Stimulated activated naive B cell treated with anti-CD40 and anti-IgM and Interleukin-4, amounts not matched to agents 10 μg/mL and 1 μg/mL and 100 μg/mL, for 72 hours (primary cell): ENCODE measurements around the gene ACSF3.

Experiments
- ATAC-seq, 2 donors: fragments of 150-1000 bp; cut with Tn5 transposase; replicated peaks; 2 replicates each; pipeline ENCODE4 v1.10.0; 2021; ENCODE audit warnings: moderate library complexity in 1 of 2
- DNase-seq: peaks from one replicate; pipeline ENCODE4 v3.0.0; 2021
- H3K27ac Mint-ChIP-seq: one replicate; pipeline ENCODE4 v1.8.0; 2022; ENCODE audit warnings: mild to moderate bottlenecking, mixed read lengths
- H3K27me3 Mint-ChIP-seq, 2 donors: one replicate each; pipeline ENCODE4 v1.8.0; 2022; ENCODE audit warnings: mixed read lengths in 2 of 2
- H3K36me3 Mint-ChIP-seq, 2 donors: one replicate each; pipeline ENCODE4 v1.8.0; 2022; ENCODE audit warnings: mixed read lengths in 2 of 2, mild to moderate bottlenecking in 1 of 2
- H3K4me1 Mint-ChIP-seq, 2 donors: one replicate each; pipeline ENCODE4 v1.8.0; 2022; ENCODE audit warnings: mixed read lengths in 2 of 2, mild to moderate bottlenecking in 1 of 2
- H3K4me3 Mint-ChIP-seq, 2 donors: one replicate each; pipeline ENCODE4 v1.8.0; 2022; ENCODE audit warnings: mild to moderate bottlenecking in 2 of 2, mixed read lengths in 2 of 2, moderate library complexity in 1 of 2
- H3K9me3 Mint-ChIP-seq, 2 donors: one replicate each; pipeline ENCODE4 v1.8.0; 2022; ENCODE audit warnings: mixed read lengths in 2 of 2, mild to moderate bottlenecking in 1 of 2

Gene ACSF3

GRCh38 chr16:89194340-89195311, 101.0 kb downstream of the ACSF3 start:
- no peak for ATAC-seq
- Mint-ChIP-seq H3K4me3 (no peak overlapping the region), H3K9me3 (no peaks in the 10 kb centered on the region), H3K27ac (no peak overlapping the region), H3K27me3 (peaks cover 20 to 44% of the 10 kb centered on the region in 2 donors), H3K4me1 (peaks cover 0 to 1% of the 10 kb centered on the region in 2 donors), H3K36me3 (no peaks in the 10 kb centered on the region)
- DNase-seq, result no peak

- Mint-ChIP-seq H3K27me3 (peaks cover 28 to 54% of the 10 kb centered on the region in 2 donors), H3K36me3 (no peaks in the 10 kb centered on the region), H3K4me3 (no peak overlapping the region), H3K9me3 (no peaks in the 10 kb centered on the region), H3K27ac (peak overlapping the region; percentile 37), H3K4me1 (peaks cover 6 to 10% of the 10 kb centered on the region in 2 donors)
- DNase-seq, result no peak
- no peak for ATAC-seq
Observed at GRCh38 chr16:89195521-89196171, 102.0 kb downstream of the ACSF3 start.

GRCh38 chr16:89197033-89197632, 103.5 kb downstream of the ACSF3 start:
- peaks cover 7 to 12% of the 10 kb centered on the region in 2 donors for H3K4me1 Mint-ChIP-seq
- H3K36me3 Mint-ChIP-seq, result no peaks in the 10 kb centered on the region
- no peak for ATAC-seq
- H3K9me3 Mint-ChIP-seq, result no peaks in the 10 kb centered on the region
- DNase-seq, result no peak
- H3K4me3 Mint-ChIP-seq, result no peak overlapping the region
- H3K27ac Mint-ChIP-seq, result no peak overlapping the region
- H3K27me3 Mint-ChIP-seq, result peaks cover 30 to 56% of the 10 kb centered on the region in 2 donors

- Mint-ChIP-seq H3K36me3 (peaks cover 0 to 2% of the 10 kb centered on the region in 2 donors), H3K27ac (peak overlapping the region; percentile 22), H3K27me3 (peaks cover 35 to 63% of the 10 kb centered on the region in 2 donors), H3K4me1 (peaks cover 7 to 14% of the 10 kb centered on the region in 2 donors), H3K4me3 (no peak overlapping the region), H3K9me3 (peaks cover 0 to 2% of the 10 kb centered on the region in 2 donors)
- DNase-seq, result no peak
- ATAC-seq, result no peak
Observed at GRCh38 chr16:89197633-89198416, 104.2 kb downstream of the ACSF3 start.

GRCh38 chr16:89198417-89199240, 105.0 kb downstream of the ACSF3 start:
- no peak for DNase-seq
- Mint-ChIP-seq H3K27me3 (peaks cover 43 to 71% of the 10 kb centered on the region in 2 donors), H3K36me3 (peaks cover 0 to 2% of the 10 kb centered on the region in 2 donors), H3K9me3 (peaks cover 0 to 5% of the 10 kb centered on the region in 2 donors), H3K27ac (no peak overlapping the region), H3K4me1 (peaks cover 6 to 19% of the 10 kb centered on the region in 2 donors), H3K4me3 (no peak overlapping the region)
- no peak for ATAC-seq

- Mint-ChIP-seq H3K4me3 (no peak overlapping the region), H3K4me1 (peaks cover 6 to 19% of the 10 kb centered on the region in 2 donors), H3K9me3 (peaks cover 0 to 5% of the 10 kb centered on the region in 2 donors), H3K27ac (no peak overlapping the region), H3K36me3 (peaks cover 0 to 2% of the 10 kb centered on the region in 2 donors), H3K27me3 (peaks cover 50 to 69% of the 10 kb centered on the region in 2 donors)
- DNase-seq (no peak), ATAC-seq (no peak)
Observed at GRCh38 chr16:89199241-89200123, 105.8 kb downstream of the ACSF3 start.

GRCh38 chr16:89200124-89200849, 106.6 kb downstream of the ACSF3 start, which contains the start of gene SLC22A31:
Gene SLC22A31 (minus strand): TSS chr16:89200537. CDS start chr16:89200501, 36 bp downstream.
- Mint-ChIP-seq H3K4me3 (peak within 1 kb of the TSS; percentile 50 to 53), H3K27ac (no peak within 1 kb of the TSS)
- peak in 1 of 2 donors; percentile 10 for ATAC-seq

GRCh38 chr16:89200850-89201411, 107.3 kb downstream of the ACSF3 start:
- H3K36me3 Mint-ChIP-seq, result peaks cover 0 to 2% of the 10 kb centered on the region in 2 donors
- H3K27me3 Mint-ChIP-seq, result peaks cover 56 to 69% of the 10 kb centered on the region in 2 donors
- H3K4me1 Mint-ChIP-seq, result peaks cover 6 to 19% of the 10 kb centered on the region in 2 donors
- ATAC-seq (peak; percentile 25 to 34), DNase-seq (no peak)
- H3K4me3 Mint-ChIP-seq, result peak overlapping the region; percentile 50 to 53
- peaks cover 0 to 5% of the 10 kb centered on the region in 2 donors for H3K9me3 Mint-ChIP-seq
- no peak overlapping the region for H3K27ac Mint-ChIP-seq

More at GRCh38 chr16:89200124-89200849, 106.6 kb downstream of the ACSF3 start, which contains the start of gene SLC22A31:
- peaks cover 0 to 5% of the 10 kb centered on the region in 2 donors for H3K9me3 Mint-ChIP-seq
- H3K36me3 Mint-ChIP-seq, result peaks cover 0 to 2% of the 10 kb centered on the region in 2 donors
- peaks cover 6 to 19% of the 10 kb centered on the region in 2 donors for H3K4me1 Mint-ChIP-seq
- no peak for DNase-seq
- H3K27me3 Mint-ChIP-seq, result peaks cover 56 to 69% of the 10 kb centered on the region in 2 donors

- Mint-ChIP-seq H3K27ac (no peak overlapping the region), H3K9me3 (peaks cover 0 to 5% of the 10 kb centered on the region in 2 donors), H3K36me3 (peaks cover 0 to 2% of the 10 kb centered on the region in 2 donors), H3K27me3 (peaks cover 56 to 68% of the 10 kb centered on the region in 2 donors), H3K4me3 (peak overlapping the region; percentile 25 to 52), H3K4me1 (peaks cover 6 to 19% of the 10 kb centered on the region in 2 donors)
- DNase-seq (peak; percentile 70), ATAC-seq (peak; percentile 88 to 93)
Observed at GRCh38 chr16:89201439-89202377, 108.1 kb downstream of the ACSF3 start.

GRCh38 chr16:89202422-89203215, 109.0 kb downstream of the ACSF3 start:
- peaks cover 48 to 59% of the 10 kb centered on the region in 2 donors for H3K27me3 Mint-ChIP-seq
- H3K36me3 Mint-ChIP-seq, result peaks cover 0 to 2% of the 10 kb centered on the region in 2 donors
- peak overlapping the region; percentile 28 for H3K27ac Mint-ChIP-seq
- peaks cover 6 to 19% of the 10 kb centered on the region in 2 donors for H3K4me1 Mint-ChIP-seq
- DNase-seq (no peak), ATAC-seq (no peak)
- peak overlapping the region; percentile 48 to 57 for H3K4me3 Mint-ChIP-seq
- H3K9me3 Mint-ChIP-seq, result peaks cover 0 to 5% of the 10 kb centered on the region in 2 donors
